C4-2B (cell line): ENCODE measurements around the gene C8B.

Experiments used
- CTCF ChIP-seq: fragments of 450-650 bp; conservative IDR thresholded peaks from 2 replicates; pipeline ENCODE4 v1.5.1; 2017; ENCODE audit warnings: mild to moderate bottlenecking
- ZFX ChIP-seq: fragments of 450-650 bp; IDR thresholded peaks from 2 replicates; pipeline ENCODE4 v1.6.1; 2017

DNA sequence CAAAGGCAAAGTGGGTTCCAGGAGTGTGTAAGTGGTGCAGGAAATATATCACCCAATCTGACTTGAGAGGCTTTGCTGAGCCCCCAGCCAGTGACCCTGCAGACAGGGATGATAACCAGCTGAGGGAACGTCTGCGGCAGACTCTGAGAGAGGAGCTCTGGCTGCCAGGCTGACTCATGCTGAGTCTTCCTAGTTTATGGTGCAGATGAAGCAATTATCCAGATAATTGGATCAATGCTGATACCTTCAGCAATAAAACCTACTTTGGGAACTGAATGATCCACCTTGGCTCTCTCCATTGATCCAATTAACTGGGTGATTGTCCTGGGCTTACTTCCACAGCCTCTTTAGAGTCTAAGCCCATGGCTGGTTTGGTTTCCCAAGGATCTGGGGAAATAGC, 7.3 kb downstream of the C8B start:
- TF ChIP-seq CTCF (no peak), ZFX (no peak)
